HEK293 (cell line): ENCODE data around the gene PHKA2.
A peak's percentile ranks its signal among the peaks of the same experiment; 100 is the strongest.

Experiments used
- CTCF ChIA-PET: fragments of 350-600 bp; formaldehyde crosslinking; extraction: SDS; loops from one replicate; lab custom pipeline; 2021; ENCODE audit warnings: antibody characterized with exemption; lab: Yijun Ruan, JAX
- POLR2A ChIA-PET: fragments of 300-600 bp; formaldehyde crosslinking; extraction: SDS; loops from one replicate; lab custom pipeline; 2020; ENCODE audit warnings: antibody characterized with exemption, inconsistent platforms; lab: Yijun Ruan, JAX
- H3K27ac ChIP-seq: fragments of 200-500 bp; sonication (Bioruptor generic); 2 replicates; pipeline ENCODE4 v1.5.1; 2014; ENCODE audit warnings: low read depth, low read length, control low read depth, inconsistent platforms; ENCODE audit errors: extremely low read depth
- H3K36me3 ChIP-seq, 2 experiments: fragments of 200-500 bp in 1 of 2; sonication (Bioruptor generic) in 1 of 2; 1 replicate in 1 of 2; 2 replicates in 1 of 2; pipeline ENCODE4 v1.5.1; 2014 to 2017; ENCODE audit warnings: inconsistent platforms in 2 of 2, low read length in 2 of 2; ENCODE audit not compliant: control insufficient read depth in 2 of 2, insufficient read depth in 1 of 2
- H3K4me1 ChIP-seq: fragments of 200-500 bp; sonication (Bioruptor generic); 2 replicates; pipeline ENCODE4 v1.5.1; 2014; ENCODE audit warnings: mild to moderate bottlenecking, low read length, inconsistent platforms; ENCODE audit not compliant: control insufficient read depth, insufficient read depth
- H3K4me3 ChIP-seq: 2 replicates; pipeline ENCODE4 v1.5.1; 2011; ENCODE audit warnings: low read depth, mild to moderate bottlenecking, control low read depth, low read length, moderate library complexity
- H3K9me3 ChIP-seq: fragments of 200-500 bp; sonication (Bioruptor generic); 2 replicates; pipeline ENCODE4 v1.5.1; 2014; ENCODE audit warnings: low read depth, low read length, inconsistent platforms; ENCODE audit not compliant: control insufficient read depth, insufficient read depth
- IKZF3 ChIP-seq: fragments of 450-650 bp; IDR thresholded peaks from 2 replicates; pipeline ENCODE4 v1.5.0; 2018; ENCODE audit warnings: missing biosample characterization, mild to moderate bottlenecking, missing genetic modification characterization, moderate library complexity
- OSR2 ChIP-seq: fragments of 450-650 bp; formaldehyde crosslinking; IDR thresholded peaks from 2 replicates; pipeline ENCODE4 v1.5.1; 2016; ENCODE audit warnings: missing biosample characterization, missing genetic modification characterization
- SCRT1 ChIP-seq: fragments of 450-650 bp; formaldehyde crosslinking; IDR thresholded peaks from 2 replicates; pipeline ENCODE4 v1.5.1; 2016; ENCODE audit warnings: missing biosample characterization, missing genetic modification characterization, borderline replicate concordance
- SCRT2 ChIP-seq: fragments of 450-650 bp; formaldehyde crosslinking; IDR thresholded peaks from 2 replicates; pipeline ENCODE4 v1.5.1; 2016; ENCODE audit warnings: missing biosample characterization, missing genetic modification characterization
- ZBTB20 ChIP-seq: fragments of 450-650 bp; formaldehyde crosslinking; IDR thresholded peaks from 2 replicates; pipeline ENCODE4 v1.5.1; 2016; ENCODE audit warnings: missing biosample characterization, missing genetic modification characterization
- ZNF121 ChIP-seq: fragments of 450-650 bp; formaldehyde crosslinking; IDR thresholded peaks from 2 replicates; pipeline ENCODE4 v1.5.1; 2016; ENCODE audit warnings: missing biosample characterization, missing genetic modification characterization
- ZNF132 ChIP-seq: fragments of 450-650 bp; formaldehyde crosslinking; IDR thresholded peaks from 2 replicates; pipeline ENCODE4 v1.5.1; 2017; ENCODE audit warnings: missing biosample characterization, missing genetic modification characterization, borderline replicate concordance
- ZNF274 ChIP-seq, 2 experiments: fragments of 200-500 bp in 1 of 2; fragments of 450-650 bp in 1 of 2; sonication (Bioruptor generic) in 1 of 2; formaldehyde crosslinking in 1 of 2; IDR thresholded peaks; 2 replicates each; pipeline versions ENCODE4 v1.5.1 to v1.6.1; 2014 to 2016; ENCODE audit warnings: borderline replicate concordance in 1 of 2, inconsistent platforms in 1 of 2, low read length in 1 of 2, missing biosample characterization in 1 of 2, missing genetic modification characterization in 1 of 2
- ZNF391 ChIP-seq: fragments of 450-650 bp; formaldehyde crosslinking; IDR thresholded peaks from 2 replicates; pipeline ENCODE4 v1.5.1; 2016; ENCODE audit warnings: low read depth, missing biosample characterization, missing genetic modification characterization, borderline replicate concordance
- ZNF423 ChIP-seq: fragments of 450-650 bp; formaldehyde crosslinking; IDR thresholded peaks from 2 replicates; pipeline ENCODE4 v1.5.1; 2016; ENCODE audit warnings: missing biosample characterization, missing genetic modification characterization
- ZNF501 ChIP-seq: fragments of 450-650 bp; formaldehyde crosslinking; IDR thresholded peaks from 2 replicates; pipeline ENCODE4 v1.5.1; 2016; ENCODE audit warnings: missing biosample characterization, missing genetic modification characterization
- ZNF510 ChIP-seq: fragments of 450-650 bp; formaldehyde crosslinking; IDR thresholded peaks from 2 replicates; pipeline ENCODE4 v1.5.1; 2018; ENCODE audit warnings: mild to moderate bottlenecking, missing genetic modification characterization, missing biosample characterization; ENCODE audit not compliant: insufficient replicate concordance
- ZNF513 ChIP-seq: fragments of 450-650 bp; IDR thresholded peaks from 2 replicates; pipeline ENCODE4 v1.5.1; 2018; ENCODE audit warnings: missing biosample characterization, missing genetic modification characterization
- ZNF521 ChIP-seq: fragments of 450-650 bp; formaldehyde crosslinking; IDR thresholded peaks from 2 replicates; pipeline ENCODE4 v1.5.1; 2017; ENCODE audit warnings: missing biosample characterization, mild to moderate bottlenecking, missing genetic modification characterization
- ZNF692 ChIP-seq: fragments of 450-650 bp; formaldehyde crosslinking; IDR thresholded peaks from 2 replicates; pipeline ENCODE4 v1.5.1; 2016; ENCODE audit warnings: missing biosample characterization, missing genetic modification characterization
- ZNF707 ChIP-seq: fragments of 450-650 bp; formaldehyde crosslinking; IDR thresholded peaks from 2 replicates; pipeline ENCODE4 v1.5.1; 2016; ENCODE audit warnings: missing biosample characterization, missing genetic modification characterization
- ZNF747 ChIP-seq: fragments of 450-650 bp; formaldehyde crosslinking; IDR thresholded peaks from 2 replicates; pipeline ENCODE4 v1.5.1; 2016; ENCODE audit warnings: missing biosample characterization, missing genetic modification characterization
- TF ChIP-seq, protein P1 (sequence below): fragments of 450-650 bp; formaldehyde crosslinking; IDR thresholded peaks from 2 replicates; pipeline ENCODE4 v1.5.1; 2016; ENCODE audit warnings: missing biosample characterization, missing genetic modification characterization
- TF ChIP-seq, protein P2 (sequence below): fragments of 450-650 bp; formaldehyde crosslinking; IDR thresholded peaks from 2 replicates; pipeline ENCODE4 v1.5.1; 2016; ENCODE audit warnings: missing biosample characterization, missing genetic modification characterization

Gene PHKA2

DNA sequence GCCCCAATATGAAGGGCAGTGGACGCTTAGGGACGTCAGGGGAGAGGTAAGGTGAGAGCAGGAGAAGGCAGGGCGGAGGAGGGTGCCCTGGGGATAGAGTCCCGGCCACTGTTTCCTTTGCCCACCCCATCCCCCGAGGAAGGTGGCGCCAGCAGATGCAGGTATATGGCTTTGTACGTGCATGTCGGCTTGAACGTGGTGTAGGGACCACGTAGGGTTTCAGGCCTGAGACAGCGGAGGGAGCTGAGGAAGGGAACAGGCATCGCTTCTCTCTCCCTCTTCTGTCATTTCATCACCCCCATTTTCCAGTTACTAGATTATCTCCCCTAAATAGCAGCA lies 97.9 kb downstream of the PHKA2 start:
- ChIA-PET CTCF (interaction anchor here (0.6 to 1.1 kb wide), 4 partner anchors 11 to 485 kb away, joined by 3 to 4 read pairs (median 3); no protein-coding TSS in a partner anchor), POLR2A (interaction anchor here (1.0 kb wide), 1 partner anchor 12 kb away, joined by 4 read pairs; no protein-coding TSS in a partner anchor)
- no peaks in the 10 kb centered on the region for H3K36me3 ChIP-seq
- H3K4me1 ChIP-seq = no peaks in the 10 kb centered on the region
- H3K9me3 ChIP-seq = no peaks in the 10 kb centered on the region
- H3K4me3 ChIP-seq = no peak overlapping the region
- no peak overlapping the region for H3K27ac ChIP-seq
- TF ChIP-seq ZNF521 (tag by site-specific recombination) = no peak
- TF ChIP-seq ZBTB20 (tag by site-specific recombination) = no peak
- no peak for TF ChIP-seq ZNF423 (tag by site-specific recombination)
- TF ChIP-seq ZNF707 (tag by site-specific recombination) = no peak
- TF ChIP-seq, protein P1, sequence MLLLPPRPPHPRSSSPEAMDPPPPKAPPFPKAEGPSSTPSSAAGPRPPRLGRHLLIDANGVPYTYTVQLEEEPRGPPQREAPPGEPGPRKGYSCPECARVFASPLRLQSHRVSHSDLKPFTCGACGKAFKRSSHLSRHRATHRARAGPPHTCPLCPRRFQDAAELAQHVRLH (tag by site-specific recombination) = no peak
- no peak for TF ChIP-seq ZNF274 (IDR thresholded peaks at IDR 0.05; ENCODE audit: low read length)
- no peak for TF ChIP-seq ZNF274 (tag by site-specific recombination; IDR thresholded peaks at IDR 0.05; ENCODE audit: borderline replicate concordance)
- TF ChIP-seq OSR2 (tag by site-specific recombination) = no peak
- TF ChIP-seq ZNF501 (tag by site-specific recombination) = no peak
- no peak for TF ChIP-seq ZNF391
- TF ChIP-seq ZNF121 = no peak
- TF ChIP-seq ZNF510 (tag by site-specific recombination) = no peak
- TF ChIP-seq ZNF692 (tag by site-specific recombination) = no peak
- no peak for TF ChIP-seq ZNF513 (tag by site-specific recombination)
- TF ChIP-seq, protein P2, sequence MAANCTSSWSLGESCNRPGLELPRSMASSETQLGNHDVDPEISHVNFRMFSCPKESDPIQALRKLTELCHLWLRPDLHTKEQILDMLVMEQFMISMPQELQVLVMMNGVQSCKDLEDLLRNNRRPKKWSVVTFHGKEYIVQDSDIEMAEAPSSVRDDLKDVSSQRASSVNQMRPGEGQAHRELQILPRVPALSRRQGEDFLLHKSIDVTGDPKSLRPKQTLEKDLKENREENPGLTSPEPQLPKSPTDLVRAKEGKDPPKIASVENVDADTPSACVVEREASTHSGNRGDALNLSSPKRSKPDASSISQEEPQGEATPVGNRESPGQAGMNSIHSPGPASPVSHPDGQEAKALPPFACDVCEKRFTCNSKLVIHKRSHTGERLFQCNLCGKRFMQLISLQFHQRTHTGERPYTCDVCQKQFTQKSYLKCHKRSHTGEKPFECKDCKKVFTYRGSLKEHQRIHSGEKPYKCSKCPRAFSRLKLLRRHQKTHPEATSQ (tag by site-specific recombination) = no peak
- TF ChIP-seq IKZF3 (tag by site-specific recombination) = no peak
- TF ChIP-seq ZNF132 (tag by site-specific recombination) = no peak

GRCh38 chrX:18885328-18886004 lies 98.4 kb downstream of the PHKA2 start:
- no peaks in the 10 kb centered on the region for H3K9me3 ChIP-seq
- H3K36me3 ChIP-seq = no peaks in the 10 kb centered on the region
- H3K27ac ChIP-seq = no peak overlapping the region
- CTCF ChIA-PET = interaction anchor here (0.6 to 1.7 kb wide), 6 partner anchors 10 to 484 kb away, joined by 3 to 7 read pairs (median 3); no protein-coding TSS in a partner anchor
- H3K4me3 ChIP-seq = no peak overlapping the region
- no peaks in the 10 kb centered on the region for H3K4me1 ChIP-seq
- no peak for TF ChIP-seq ZNF747
- peak; percentile 28; the same call in 1 of the 2 replicates for TF ChIP-seq SCRT1 (tag by site-specific recombination)
- TF ChIP-seq SCRT2 (tag by site-specific recombination) = peak; percentile 38; the same call in 1 of the 2 replicates
- POLR2A ChIA-PET = interaction anchor here (0.6 to 1.0 kb wide), 2 partner anchors 12 to 176 kb away, joined by 3 to 4 read pairs; no protein-coding TSS in a partner anchor
